PC-3 (cell line): Measurements from ENCODE around the gene SLC24A3. TPM values are rescaled to one million over a fixed set of nuclear protein-coding genes. Genes with fewer than 3 reads are reported as not detected.

Experiments used
- ATAC-seq: fragments of 200-7000 bp; cut with Tn5 transposase; 2 replicates; pipeline ENCODE4 v1.9.1; 2020; ENCODE audit warnings: mild to moderate bottlenecking, moderate library complexity
- BruUV-seq: library from RNA; stranded (reverse); fragments of 400-500 nt; replicated peaks from 2 replicates; lab custom pipeline; 2021; lab: Mats Ljungman, UMichigan
- CTCF ChIA-PET: fragments of 300-600 bp; sonication (Branson Sonifier 250); formaldehyde crosslinking; loops from one replicate; lab custom pipeline; 2022; ENCODE audit warnings: antibody characterized with exemption; lab: Charles Lee
- POLR2A ChIA-PET: fragments of 300-600 bp; sonication (Branson Sonifier 250); formaldehyde crosslinking; loops from one replicate; lab custom pipeline; 2022; ENCODE audit warnings: antibody characterized with exemption; ENCODE audit not compliant: unreplicated experiment; lab: Charles Lee
- DNase-seq: peaks from one replicate; pipeline ENCODE4 v3.0.0-alpha.2; 2015
- H2AFZ ChIP-seq: fragments of 300-600 bp; sonication (generic); 2 replicates; pipeline ENCODE4 v1.6.0; 2016; ENCODE audit warnings: antibody characterized with exemption, low read length
- H3F3A ChIP-seq: fragments of 300-600 bp; sonication (generic); one replicate; pipeline ENCODE4 v1.6.0; 2017; ENCODE audit warnings: antibody characterized with exemption, low read length, control low read depth, mild to moderate bottlenecking; ENCODE audit not compliant: unreplicated experiment
- H3K27ac ChIP-seq: fragments of 300-600 bp; sonication (generic); 2 replicates; pipeline ENCODE4 v1.5.1; 2016; ENCODE audit warnings: mild to moderate bottlenecking, low read length
- H3K27me3 ChIP-seq: fragments of 300-600 bp; sonication (generic); 2 replicates; pipeline ENCODE4 v1.6.1; 2016; ENCODE audit warnings: low read length, mixed read lengths
- H3K36me3 ChIP-seq: fragments of 300-600 bp; sonication (generic); 2 replicates; pipeline ENCODE4 v1.6.1; 2016; ENCODE audit warnings: low read depth, mixed run types, low read length, mixed read lengths
- H3K4me1 ChIP-seq: fragments of 300-600 bp; sonication (generic); 2 replicates; pipeline ENCODE4 v1.5.1; 2016; ENCODE audit warnings: low read length; ENCODE audit not compliant: insufficient read depth
- H3K4me2 ChIP-seq: fragments of 300-600 bp; sonication (generic); 2 replicates; pipeline ENCODE4 v1.6.0; 2016; ENCODE audit warnings: low read length
- H3K4me3 ChIP-seq: fragments of 300-600 bp; sonication (generic); 2 replicates; pipeline ENCODE4 v1.5.1; 2016; ENCODE audit warnings: mild to moderate bottlenecking, low read length, mixed read lengths
- H3K79me2 ChIP-seq: fragments of 300-600 bp; sonication (generic); 2 replicates; pipeline ENCODE4 v1.6.1; 2017; ENCODE audit warnings: low read length, mixed read lengths
- H3K9ac ChIP-seq: fragments of 300-600 bp; sonication (generic); 2 replicates; pipeline ENCODE4 v1.6.0; 2016; ENCODE audit warnings: mild to moderate bottlenecking, low read length
- H3K9me2 ChIP-seq: fragments of 300-600 bp; sonication (generic); replicated peaks from 2 replicates; pipeline ENCODE4 v1.6.1; 2016; ENCODE audit warnings: mixed run types, low read length, mixed read lengths
- H3K9me3 ChIP-seq: fragments of 300-600 bp; sonication (generic); 2 replicates; pipeline ENCODE4 v1.6.1; 2016; ENCODE audit warnings: low read length, mixed read lengths
- H4K20me1 ChIP-seq: fragments of 300-600 bp; sonication (generic); 2 replicates; pipeline ENCODE4 v1.6.1; 2016; ENCODE audit warnings: low read length, mixed read lengths
- CTCF ChIP-seq: fragments of 300-600 bp; sonication (generic); conservative IDR thresholded peaks from 2 replicates; pipeline ENCODE4 v1.5.1; 2017; ENCODE audit warnings: antibody characterized with exemption, low read depth, mild to moderate bottlenecking, low read length
- EZH2 ChIP-seq: fragments of 300-600 bp; sonication (generic); IDR thresholded peaks from one replicate; pipeline ENCODE4 v1.6.1; 2017; ENCODE audit warnings: antibody characterized with exemption, mild to moderate bottlenecking, low read length; ENCODE audit not compliant: unreplicated experiment
- EZH2phosphoT487 ChIP-seq: fragments of 300-600 bp; sonication (generic); IDR thresholded peaks from 2 replicates; pipeline ENCODE4 v1.6.1; 2018; ENCODE audit warnings: mild to moderate bottlenecking, antibody characterized with exemption, low read length, borderline replicate concordance
- intact Hi-C: fragments of 100-400 bp; cut with micrococcal nuclease; formaldehyde crosslinking; loops from 2 replicates; pipeline ENCODE4 v1.9.0; 2023
- total RNA-seq: library from RNA; depleted of rRNA; stranded (reverse); fragments of >200 nt; gene quantifications from 2 replicates; pipeline ENCODE4 v1.2.3, GENCODE V29; 2014

SLC24A3 gene
- total RNA-seq, 1 experiment from 2014 or later: 0.11 TPM

- intact Hi-C loops: no loop called here
- Histone ChIP-seq H3K4me1 (peaks cover 8% of the 10 kb centered on the region; the same call in 1 of the 2 replicates), H3K4me3 (no peak overlapping the region), H3K27ac (no peak overlapping the region), H4K20me1 (no peaks in the 10 kb centered on the region), H3K79me2 (no peaks in the 10 kb centered on the region), H3K9me2 (no peaks in the 10 kb centered on the region), H3K9me3 (no peaks in the 10 kb centered on the region), H3F3A (no peaks in the 10 kb centered on the region), H3K9ac (no peak overlapping the region), H2AFZ (no peak overlapping the region), H3K27me3 (peaks cover 49% of the 10 kb centered on the region), H3K36me3 (no peaks in the 10 kb centered on the region), H3K4me2 (no peak overlapping the region)
- ChIA-PET POLR2A (no interaction called here), CTCF (no interaction called here)
- no TSS peak for BruUV-seq
- DNase-seq (no peak), ATAC-seq (no peak)
- no peak for TF ChIP-seq EZH2phosphoT487
- no peak for TF ChIP-seq CTCF
- TF ChIP-seq EZH2: no peak
These were observed 283.7 kb downstream of the SLC24A3 start for GRCh38 chr20:19495905-19496703.

GRCh38 chr20:19497064-19497463, 284.6 kb downstream of the SLC24A3 start:
- DNase-seq: peak; percentile 40
- no peak overlapping the region for H3K27ac ChIP-seq
- no peak overlapping the region for H3K4me3 ChIP-seq
- H3K4me2 ChIP-seq: no peak overlapping the region
- H3K36me3 ChIP-seq: no peaks in the 10 kb centered on the region
- no peaks in the 10 kb centered on the region for H3K9me2 ChIP-seq
- no peaks in the 10 kb centered on the region for H3K9me3 ChIP-seq
- H3K4me1 ChIP-seq: peaks cover 8% of the 10 kb centered on the region; the same call in 1 of the 2 replicates
- no peak for ATAC-seq
- TF ChIP-seq EZH2phosphoT487 (no peak), EZH2 (no peak), CTCF (no peak)
- H3K79me2 ChIP-seq: no peaks in the 10 kb centered on the region
- ChIA-PET CTCF (no interaction called here), POLR2A (no interaction called here)
- BruUV-seq: no TSS peak
- no peak overlapping the region for H2AFZ ChIP-seq
- H4K20me1 ChIP-seq: no peaks in the 10 kb centered on the region
- intact Hi-C loops: no loop called here
- H3F3A ChIP-seq: no peaks in the 10 kb centered on the region
- H3K27me3 ChIP-seq: peaks cover 48% of the 10 kb centered on the region
- no peak overlapping the region for H3K9ac ChIP-seq

GRCh38 chr20:19498756-19499155, 286.3 kb downstream of the SLC24A3 start:
- H3K9me2 ChIP-seq: no peaks in the 10 kb centered on the region
- BruUV-seq: no TSS peak
- no peaks in the 10 kb centered on the region for H3F3A ChIP-seq
- H3K4me3 ChIP-seq: no peak overlapping the region
- TF ChIP-seq EZH2: no peak
- no peak for TF ChIP-seq CTCF
- no peak for TF ChIP-seq EZH2phosphoT487
- no peaks in the 10 kb centered on the region for H3K79me2 ChIP-seq
- H3K4me1 ChIP-seq: peaks cover 8% of the 10 kb centered on the region; the same call in 1 of the 2 replicates
- no peak for DNase-seq
- intact Hi-C loops: no loop called here
- H3K9ac ChIP-seq: no peak overlapping the region
- no peaks in the 10 kb centered on the region for H4K20me1 ChIP-seq
- CTCF ChIA-PET: no interaction called here
- POLR2A ChIA-PET: no interaction called here
- no peak for ATAC-seq
- peaks cover 35% of the 10 kb centered on the region; the same call in 1 of the 2 replicates for H3K27me3 ChIP-seq
- H2AFZ ChIP-seq: no peak overlapping the region
- no peaks in the 10 kb centered on the region for H3K36me3 ChIP-seq
- H3K4me2 ChIP-seq: no peak overlapping the region
- H3K9me3 ChIP-seq: no peaks in the 10 kb centered on the region
- no peak overlapping the region for H3K27ac ChIP-seq
